Uterus (tissue), 4 donors: Measurements from ENCODE around the gene ZDHHC14. TPM values are rescaled to one million over a fixed set of nuclear protein-coding genes. Genes with fewer than 3 reads are reported as not detected.

Source experiments
- DNase-seq, 2 donors: peaks; one replicate each; pipeline ENCODE4 v3.0.0-alpha.2; 2019 to 2020
- H3K27ac ChIP-seq, 2 donors: fragments of 200-600 bp; sonication (generic); 1 replicate in 1 of 2; 2 replicates in 1 of 2; pipeline ENCODE4 v1.5.1; 2016 to 2018
- H3K27me3 ChIP-seq, 2 donors: fragments of 200-600 bp; sonication (generic); one replicate each; pipeline ENCODE4 v1.5.1; 2018 to 2019; ENCODE audit warnings: control low read depth in 1 of 2
- H3K36me3 ChIP-seq, 2 donors: fragments of 200-600 bp; sonication (generic); one replicate each; pipeline ENCODE4 v1.5.1; 2019; ENCODE audit warnings: control low read depth in 1 of 2
- H3K4me1 ChIP-seq, 2 donors: fragments of 200-600 bp; sonication (generic); one replicate each; pipeline ENCODE4 v1.5.1; 2018 to 2019; ENCODE audit warnings: control low read depth in 1 of 2
- H3K4me3 ChIP-seq, 2 donors: fragments of 200-600 bp; sonication (generic); 1 replicate in 1 of 2; 2 replicates in 1 of 2; pipeline ENCODE4 v1.5.1; 2018 to 2019; ENCODE audit warnings: mild to moderate bottlenecking in 1 of 2
- H3K9me3 ChIP-seq, 2 donors: fragments of 200-600 bp; sonication (generic); one replicate each; pipeline ENCODE4 v1.5.1; 2019; ENCODE audit warnings: control low read depth in 1 of 2
- POLR2A ChIP-seq, 2 donors: fragments of 450-650 bp; IDR thresholded peaks; one replicate each; pipeline ENCODE4 v1.6.1; 2016; ENCODE audit warnings: antibody characterized with exemption in 2 of 2, mild to moderate bottlenecking in 1 of 2, moderate library complexity in 1 of 2
- intact Hi-C: fragments of 100-400 bp; cut with DNase I; formaldehyde crosslinking; loops from one replicate; pipeline ENCODE4 v1.15.1; 2023; ENCODE audit warnings: low total_unique reads
- total RNA-seq, 4 donors: library from RNA; depleted of rRNA in 3 of 4; stranded (reverse); fragments of >200 nt in 3 of 4; gene quantifications; one replicate each; pipeline versions ENCODE4 v1.1.0 to v1.2.4, GENCODE V29; 2014 to 2023
- TF ChIP-seq, protein P1 (sequence below), 4 experiments: fragments of 200-600 bp in 2 of 4; fragments of 450-650 bp in 2 of 4; sonication (generic) in 2 of 4; IDR thresholded peaks; one replicate each; pipeline ENCODE4 v1.5.1; 2016 to 2019; ENCODE audit warnings: antibody characterized with exemption in 4 of 4, mild to moderate bottlenecking in 2 of 4, moderate library complexity in 1 of 4
- donor health status: DM: yes; HTN: yes; CAD: no.

Gene ZDHHC14
- total RNA-seq, 4 donors from 2014 or later: 5.6 to 28.3 (median 12.9) TPM

DNA sequence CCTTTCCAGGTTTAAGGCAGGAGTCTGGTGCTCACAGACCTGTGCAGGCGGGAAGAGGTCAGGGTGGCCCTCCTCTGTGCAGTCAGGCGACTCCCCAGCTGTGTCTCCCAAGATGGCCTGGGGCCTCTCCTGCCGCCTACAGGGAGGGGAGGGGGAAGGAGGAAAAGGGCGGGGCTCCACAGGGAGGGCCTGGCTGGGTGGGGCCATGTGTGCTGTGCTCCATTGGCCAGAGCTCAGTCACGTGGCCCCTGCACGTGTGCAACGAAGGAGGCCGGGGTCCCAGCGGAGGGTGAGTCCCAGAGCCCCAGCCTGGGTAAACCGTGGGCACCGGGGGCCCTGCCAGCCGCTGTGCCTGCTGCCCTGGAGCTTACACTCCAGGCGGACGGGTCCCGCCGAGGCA, 211.6 kb downstream of the ZDHHC14 start:
- intact Hi-C loops: no loop called here
- Histone ChIP-seq H3K27me3 (no peaks in the 10 kb centered on the region), H3K36me3 (no peaks in the 10 kb centered on the region), H3K4me3 (no peak overlapping the region), H3K4me1 (peaks cover under 1 to 8% of the 10 kb centered on the region in 2 donors), H3K27ac (peak overlapping the region; percentile 3 to 23), H3K9me3 (no peaks in the 10 kb centered on the region)
- DNase-seq: no peak
- TF ChIP-seq, protein P1, sequence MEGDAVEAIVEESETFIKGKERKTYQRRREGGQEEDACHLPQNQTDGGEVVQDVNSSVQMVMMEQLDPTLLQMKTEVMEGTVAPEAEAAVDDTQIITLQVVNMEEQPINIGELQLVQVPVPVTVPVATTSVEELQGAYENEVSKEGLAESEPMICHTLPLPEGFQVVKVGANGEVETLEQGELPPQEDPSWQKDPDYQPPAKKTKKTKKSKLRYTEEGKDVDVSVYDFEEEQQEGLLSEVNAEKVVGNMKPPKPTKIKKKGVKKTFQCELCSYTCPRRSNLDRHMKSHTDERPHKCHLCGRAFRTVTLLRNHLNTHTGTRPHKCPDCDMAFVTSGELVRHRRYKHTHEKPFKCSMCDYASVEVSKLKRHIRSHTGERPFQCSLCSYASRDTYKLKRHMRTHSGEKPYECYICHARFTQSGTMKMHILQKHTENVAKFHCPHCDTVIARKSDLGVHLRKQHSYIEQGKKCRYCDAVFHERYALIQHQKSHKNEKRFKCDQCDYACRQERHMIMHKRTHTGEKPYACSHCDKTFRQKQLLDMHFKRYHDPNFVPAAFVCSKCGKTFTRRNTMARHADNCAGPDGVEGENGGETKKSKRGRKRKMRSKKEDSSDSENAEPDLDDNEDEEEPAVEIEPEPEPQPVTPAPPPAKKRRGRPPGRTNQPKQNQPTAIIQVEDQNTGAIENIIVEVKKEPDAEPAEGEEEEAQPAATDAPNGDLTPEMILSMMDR (IDR thresholded peaks at IDR 0.05): no peak
- TF ChIP-seq POLR2A (IDR thresholded peaks at IDR 0.05): no peak

DNA sequence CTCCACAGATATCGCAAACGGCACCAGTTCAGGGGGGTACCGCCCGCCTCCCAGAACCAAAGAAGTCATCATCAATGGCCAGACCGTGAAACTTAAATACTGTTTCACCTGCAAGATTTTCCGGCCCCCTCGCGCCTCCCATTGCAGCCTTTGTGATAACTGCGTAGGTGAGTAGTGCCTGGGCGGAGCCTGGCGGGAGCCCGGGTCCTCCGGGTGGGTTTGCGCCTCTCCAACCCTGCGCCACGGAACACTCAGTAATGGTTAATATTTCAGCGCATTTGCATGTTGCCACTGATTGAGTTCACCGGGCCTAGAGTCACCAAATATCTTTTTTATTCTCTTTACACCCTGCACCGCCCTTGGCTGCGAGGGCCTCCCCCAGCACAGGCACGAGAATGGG, 212.0 kb downstream of the ZDHHC14 start:
- H3K27ac ChIP-seq: peak overlapping the region; percentile 3 to 43
- TF ChIP-seq, protein P1 (IDR thresholded peaks at IDR 0.05): no peak
- TF ChIP-seq POLR2A (IDR thresholded peaks at IDR 0.05): no peak
- no peaks in the 10 kb centered on the region for H3K27me3 ChIP-seq
- no peaks in the 10 kb centered on the region for H3K9me3 ChIP-seq
- intact Hi-C loops: no loop called here
- H3K4me3 ChIP-seq: no peak overlapping the region
- no peaks in the 10 kb centered on the region for H3K36me3 ChIP-seq
- DNase-seq: no peak
- H3K4me1 ChIP-seq: peaks cover 5 to 12% of the 10 kb centered on the region in 2 donors

DNA sequence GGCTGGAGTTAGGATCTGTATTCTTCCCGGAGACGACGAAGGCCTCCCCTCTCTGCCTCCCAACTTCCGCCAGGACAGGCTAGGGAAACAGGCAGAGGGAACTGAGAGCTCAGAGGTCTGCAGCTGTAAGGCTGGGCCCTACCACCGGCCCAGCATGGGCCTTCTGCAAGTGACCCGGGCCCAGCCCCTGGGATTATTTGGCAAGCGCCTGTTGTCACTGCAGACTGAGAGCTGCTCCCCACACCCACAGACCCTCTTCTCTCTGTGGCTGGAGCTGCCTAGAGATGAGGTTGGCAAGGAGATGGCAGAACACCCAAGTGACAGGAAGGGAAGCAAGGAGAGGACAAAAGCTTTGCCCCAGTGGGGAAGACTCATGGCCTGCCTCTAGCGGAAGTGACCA, 212.6 kb downstream of the ZDHHC14 start:
- Histone ChIP-seq H3K9me3 (no peaks in the 10 kb centered on the region), H3K27me3 (no peaks in the 10 kb centered on the region), H3K4me3 (no peak overlapping the region), H3K36me3 (no peaks in the 10 kb centered on the region), H3K4me1 (peaks cover 6 to 13% of the 10 kb centered on the region in 2 donors), H3K27ac (peak overlapping the region in 1 of 2 donors; percentile 43)
- intact Hi-C loops: no loop called here
- DNase-seq: no peak
- TF ChIP-seq, protein P1 (IDR thresholded peaks at IDR 0.05): no peak
- TF ChIP-seq POLR2A (IDR thresholded peaks at IDR 0.05): no peak

- Histone ChIP-seq H3K9me3 (no peaks in the 10 kb centered on the region), H3K36me3 (no peaks in the 10 kb centered on the region), H3K27me3 (no peaks in the 10 kb centered on the region), H3K27ac (peak overlapping the region in 1 of 2 donors; percentile 43), H3K4me1 (peaks cover 6 to 13% of the 10 kb centered on the region in 2 donors), H3K4me3 (no peak overlapping the region)
- intact Hi-C loops: no loop called here
- TF ChIP-seq, protein P1 (IDR thresholded peaks at IDR 0.05): no peak
- no peak for TF ChIP-seq POLR2A (IDR thresholded peaks at IDR 0.05)
- no peak for DNase-seq
These were observed 213.3 kb downstream of the ZDHHC14 start for GRCh38 chr6:157594292-157594691.

- H3K27me3 ChIP-seq: no peaks in the 10 kb centered on the region
- peaks cover 6 to 13% of the 10 kb centered on the region in 2 donors for H3K4me1 ChIP-seq
- no peak overlapping the region for H3K4me3 ChIP-seq
- H3K9me3 ChIP-seq: no peaks in the 10 kb centered on the region
- no peak for TF ChIP-seq POLR2A (IDR thresholded peaks at IDR 0.05)
- TF ChIP-seq, protein P1 (IDR thresholded peaks at IDR 0.05): no peak
- H3K27ac ChIP-seq: peak overlapping the region; percentile 81 to 95
- H3K36me3 ChIP-seq: no peaks in the 10 kb centered on the region
- DNase-seq: no peak
- intact Hi-C loops: no loop called here
These were observed 214.8 kb downstream of the ZDHHC14 start for GRCh38 chr6:157595768-157596167.
